RWPE2 (cell line): ENCODE data around the gene ZNF804A.

Source experiments
- ATAC-seq: fragments of 200-7000 bp; cut with Tn5 transposase; 3 replicates; pipeline ENCODE4 v1.9.1; 2021; ENCODE audit warnings: low read depth
- DNase-seq: peaks from one replicate; pipeline ENCODE4 v3.0.0-alpha.2; 2020; ENCODE audit warnings: low spot score
- H3K27ac ChIP-seq: fragments of 450-650 bp; 2 replicates; pipeline ENCODE4 v1.5.1; 2017; ENCODE audit warnings: mild to moderate bottlenecking; ENCODE audit not compliant: poor library complexity, severe bottlenecking
- H3K27me3 ChIP-seq: fragments of 250-450 bp; sonication (Bioruptor Pico); 2 replicates; pipeline ENCODE4 v1.5.1; 2021; ENCODE audit warnings: mild to moderate bottlenecking, moderate library complexity; ENCODE audit not compliant: insufficient read depth, poor library complexity, severe bottlenecking
- H3K36me3 ChIP-seq: fragments of 250-450 bp; sonication (Bioruptor Pico); 2 replicates; pipeline ENCODE4 v1.5.1; 2020; ENCODE audit warnings: low read depth, mild to moderate bottlenecking, moderate library complexity
- H3K4me1 ChIP-seq: fragments of 250-450 bp; sonication (Bioruptor Pico); 2 replicates; pipeline ENCODE4 v1.5.1; 2021; ENCODE audit warnings: mild to moderate bottlenecking, moderate library complexity; ENCODE audit not compliant: insufficient read depth, poor library complexity, severe bottlenecking
- H3K4me3 ChIP-seq: fragments of 250-450 bp; sonication (Bioruptor Pico); 2 replicates; pipeline ENCODE4 v1.5.1; 2021; ENCODE audit warnings: mild to moderate bottlenecking, moderate library complexity; ENCODE audit not compliant: severe bottlenecking
- H3K9me3 ChIP-seq: fragments of 250-450 bp; sonication (Bioruptor Pico); 2 replicates; pipeline ENCODE4 v1.5.1; 2021; ENCODE audit warnings: mild to moderate bottlenecking, moderate library complexity; ENCODE audit not compliant: severe bottlenecking
- TF ChIP-seq, protein P1 (sequence below): fragments of 450-650 bp; IDR thresholded peaks from one replicate; pipeline ENCODE4 v1.5.1; 2017; ENCODE audit warnings: mild to moderate bottlenecking, moderate library complexity; ENCODE audit not compliant: poor library complexity, severe bottlenecking

Gene ZNF804A

DNA sequence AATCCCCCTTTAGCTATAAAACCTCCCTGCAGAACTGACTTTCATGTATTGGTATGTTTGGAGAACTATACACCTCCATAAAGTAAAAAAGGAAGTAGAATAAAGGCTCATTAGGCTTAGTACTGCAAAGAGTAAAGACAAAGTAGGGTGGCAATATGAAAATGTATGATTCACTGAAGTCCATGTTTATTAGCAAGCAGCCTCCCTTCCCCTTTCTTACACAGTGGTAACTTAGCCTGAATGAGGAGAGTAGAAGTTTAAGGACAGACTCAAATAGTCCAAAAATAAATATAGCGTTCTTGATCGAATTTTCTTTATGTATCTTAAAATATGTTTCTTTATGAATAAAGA is 1.5 kb downstream of the ZNF804A start:
- TF ChIP-seq, protein P1, sequence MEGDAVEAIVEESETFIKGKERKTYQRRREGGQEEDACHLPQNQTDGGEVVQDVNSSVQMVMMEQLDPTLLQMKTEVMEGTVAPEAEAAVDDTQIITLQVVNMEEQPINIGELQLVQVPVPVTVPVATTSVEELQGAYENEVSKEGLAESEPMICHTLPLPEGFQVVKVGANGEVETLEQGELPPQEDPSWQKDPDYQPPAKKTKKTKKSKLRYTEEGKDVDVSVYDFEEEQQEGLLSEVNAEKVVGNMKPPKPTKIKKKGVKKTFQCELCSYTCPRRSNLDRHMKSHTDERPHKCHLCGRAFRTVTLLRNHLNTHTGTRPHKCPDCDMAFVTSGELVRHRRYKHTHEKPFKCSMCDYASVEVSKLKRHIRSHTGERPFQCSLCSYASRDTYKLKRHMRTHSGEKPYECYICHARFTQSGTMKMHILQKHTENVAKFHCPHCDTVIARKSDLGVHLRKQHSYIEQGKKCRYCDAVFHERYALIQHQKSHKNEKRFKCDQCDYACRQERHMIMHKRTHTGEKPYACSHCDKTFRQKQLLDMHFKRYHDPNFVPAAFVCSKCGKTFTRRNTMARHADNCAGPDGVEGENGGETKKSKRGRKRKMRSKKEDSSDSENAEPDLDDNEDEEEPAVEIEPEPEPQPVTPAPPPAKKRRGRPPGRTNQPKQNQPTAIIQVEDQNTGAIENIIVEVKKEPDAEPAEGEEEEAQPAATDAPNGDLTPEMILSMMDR, result no peak
- no peak for ATAC-seq
- DNase-seq, result no peak
- peaks cover 43% of the 10 kb centered on the region for H3K27me3 ChIP-seq
- H3K36me3 ChIP-seq, result no peaks in the 10 kb centered on the region
- no peak overlapping the region for H3K27ac ChIP-seq
- H3K4me1 ChIP-seq, result peaks cover 5% of the 10 kb centered on the region
- no peaks in the 10 kb centered on the region for H3K9me3 ChIP-seq
- no peak overlapping the region for H3K4me3 ChIP-seq

DNA sequence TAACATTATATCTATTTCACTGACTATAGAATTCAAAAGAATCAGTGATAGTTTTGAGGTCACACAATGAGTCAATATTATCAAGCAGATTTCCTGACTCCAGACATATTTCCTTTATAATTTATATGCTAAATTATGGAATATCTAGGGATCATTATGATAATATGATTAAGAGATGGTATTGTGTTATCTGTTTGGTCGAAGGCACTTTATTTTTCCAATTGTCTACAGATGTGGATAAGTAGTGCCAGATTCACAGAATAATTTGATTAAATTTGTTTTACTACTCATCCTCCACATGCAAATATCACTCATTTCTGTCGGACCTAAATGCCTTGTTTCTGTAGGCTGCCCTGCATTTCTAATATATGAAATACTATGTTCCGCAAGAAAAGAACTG is 4.4 kb downstream of the ZNF804A start:
- Histone ChIP-seq H3K27me3 (peaks cover 29% of the 10 kb centered on the region), H3K4me3 (no peak overlapping the region), H3K36me3 (no peaks in the 10 kb centered on the region), H3K27ac (no peak overlapping the region), H3K4me1 (peaks cover 3% of the 10 kb centered on the region), H3K9me3 (peaks cover 2% of the 10 kb centered on the region)
- TF ChIP-seq, protein P1, result no peak
- ATAC-seq, result no peak
- no peak for DNase-seq

DNA sequence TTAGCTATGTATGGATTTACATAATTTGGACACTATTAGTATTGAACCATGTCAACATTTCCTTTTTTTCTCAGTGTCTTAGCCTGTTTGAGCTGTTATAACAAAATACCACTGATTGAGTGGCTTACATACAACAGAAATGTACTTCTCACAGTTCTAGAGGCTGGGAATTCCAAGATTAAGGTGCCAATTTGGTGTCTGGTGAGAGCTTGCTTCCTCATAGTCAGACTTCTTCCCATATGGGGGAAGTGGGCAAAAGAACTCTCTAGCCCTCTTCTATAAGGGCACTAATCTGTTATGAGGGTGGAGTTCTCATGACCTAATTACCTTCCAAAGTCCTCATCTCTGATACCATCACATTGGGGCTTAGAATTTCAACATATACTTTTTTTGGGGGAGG is 12.6 kb downstream of the ZNF804A start:
- Histone ChIP-seq H3K4me1 (no peaks in the 10 kb centered on the region), H3K9me3 (peaks cover 2% of the 10 kb centered on the region), H3K27ac (no peak overlapping the region), H3K4me3 (no peak overlapping the region), H3K27me3 (peaks cover 3% of the 10 kb centered on the region), H3K36me3 (no peaks in the 10 kb centered on the region)
- ATAC-seq, result no peak; the same call in 2 of the 3 replicates
- TF ChIP-seq, protein P1, result no peak
- DNase-seq, result no peak

DNA sequence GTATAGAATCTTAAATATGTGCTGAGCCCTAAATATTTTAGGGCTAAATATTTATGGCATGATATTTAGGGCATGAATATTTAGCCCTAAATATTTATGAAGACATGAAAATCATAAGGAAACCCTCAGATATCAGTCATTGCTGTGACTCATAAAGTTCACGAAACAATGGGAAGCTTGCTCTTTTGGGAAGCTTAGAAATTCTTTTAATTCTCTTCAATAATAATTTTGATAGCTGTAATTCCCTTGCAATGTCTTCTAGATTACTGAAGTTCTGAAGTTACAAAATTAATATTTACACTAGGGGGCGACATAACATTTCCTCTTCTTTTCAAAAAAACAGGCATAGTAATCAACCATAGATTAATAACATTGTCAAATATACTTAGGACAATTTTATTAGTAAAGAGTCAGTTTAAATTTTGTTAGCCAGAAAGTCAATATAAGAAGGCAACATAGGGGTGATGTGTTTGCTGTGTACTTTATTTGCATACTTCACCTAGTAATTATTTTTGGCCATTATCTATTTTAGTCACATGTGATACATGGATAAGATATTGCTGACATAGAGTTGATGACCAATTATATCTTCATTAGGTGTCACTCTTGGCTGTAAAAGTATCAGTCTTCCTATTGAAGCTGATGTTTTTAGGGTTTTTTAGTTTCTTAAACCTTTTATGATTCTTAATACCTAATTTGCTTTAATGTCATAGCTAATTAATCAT is 13.2 kb downstream of the ZNF804A start:
- H3K4me1 ChIP-seq, result no peaks in the 10 kb centered on the region
- H3K36me3 ChIP-seq, result no peaks in the 10 kb centered on the region
- TF ChIP-seq, protein P1, result peak; percentile 78
- no peak overlapping the region for H3K27ac ChIP-seq
- H3K4me3 ChIP-seq, result no peak overlapping the region
- ATAC-seq, result no peak; the same call in 2 of the 3 replicates
- peaks cover 2% of the 10 kb centered on the region for H3K9me3 ChIP-seq
- peaks cover 3% of the 10 kb centered on the region for H3K27me3 ChIP-seq
- DNase-seq, result no peak

DNA sequence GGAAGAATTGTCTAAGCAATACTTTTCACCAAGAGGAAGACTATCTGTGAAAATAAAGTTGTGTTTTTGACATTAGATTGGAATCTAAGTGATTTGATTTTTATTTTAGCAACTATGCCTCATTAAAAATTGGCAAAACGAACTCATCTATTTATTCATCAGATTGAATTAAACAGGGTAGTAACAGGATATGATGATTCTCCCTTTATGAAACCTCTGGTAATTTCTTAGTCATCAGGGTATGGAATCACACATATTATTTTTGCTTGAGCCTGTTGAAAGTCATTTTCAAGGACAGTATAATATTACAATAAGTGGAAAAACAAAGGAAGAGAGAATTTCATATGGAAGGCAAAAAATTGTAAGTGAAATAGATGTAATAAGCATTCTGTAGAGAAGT is 22.0 kb downstream of the ZNF804A start:
- H3K4me3 ChIP-seq, result no peak overlapping the region
- H3K4me1 ChIP-seq, result no peaks in the 10 kb centered on the region
- no peaks in the 10 kb centered on the region for H3K36me3 ChIP-seq
- no peak overlapping the region for H3K27ac ChIP-seq
- TF ChIP-seq, protein P1, result no peak
- H3K27me3 ChIP-seq, result no peaks in the 10 kb centered on the region
- ATAC-seq (no peak), DNase-seq (no peak)
- H3K9me3 ChIP-seq, result no peaks in the 10 kb centered on the region
